ENCODE data around the gene UBE2D2. TPM values are rescaled to one million over a fixed set of nuclear protein-coding genes. Genes with fewer than 3 reads are reported as not detected.

The UBE2D2 gene
- total and polyA plus RNA-seq, 2 of the 13 experiments (the other 11 are each of a cell fraction or from before 2014, with no cell fraction given) = 79.1 to 109 TPM

DNA sequence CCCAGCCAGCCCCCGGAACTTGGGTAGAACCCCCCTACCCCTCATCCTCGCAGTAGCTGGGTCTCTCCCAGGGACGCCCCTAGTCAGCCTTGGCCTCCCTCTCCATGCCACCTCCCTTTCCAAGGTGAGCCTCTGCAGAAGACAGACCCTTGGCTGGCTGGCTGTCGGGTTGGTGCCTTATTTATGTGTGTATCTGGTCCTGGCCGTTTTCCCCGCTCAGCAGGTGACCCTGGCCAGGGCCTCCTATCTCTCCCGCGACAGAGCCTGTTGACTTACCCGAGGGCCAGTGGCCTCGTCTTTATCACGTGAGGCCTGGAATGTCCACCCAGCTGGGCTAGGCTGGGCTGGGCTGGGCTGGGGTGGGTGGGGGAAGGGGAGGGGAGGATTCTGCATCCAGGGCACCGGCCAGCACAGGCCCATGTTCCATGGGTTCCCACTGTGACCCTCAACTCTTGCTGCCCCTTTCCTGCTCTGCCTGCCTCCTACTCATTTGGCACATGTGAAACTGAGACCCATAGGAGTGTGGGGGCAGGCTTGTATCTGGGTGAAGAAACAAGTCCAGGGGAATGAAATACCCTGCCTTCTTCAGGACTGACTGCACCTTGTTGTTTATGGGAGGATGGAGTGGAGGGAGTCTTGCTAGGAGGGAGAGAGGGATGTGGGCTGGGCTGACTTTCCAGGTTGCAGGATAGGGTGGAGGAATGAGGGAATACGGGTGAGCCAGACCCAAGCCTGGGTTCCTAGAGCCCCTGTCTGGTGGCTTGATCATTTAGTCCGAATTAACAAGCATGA lies 90.1 kb downstream of the UBE2D2 start (continued):
- TF ChIP-seq RBM39 (IDR thresholded peaks at IDR 0.05; ENCODE audit: low read depth, low read length, poor library complexity, severe bottlenecking) = no peak
- TF ChIP-seq, protein P1, sequence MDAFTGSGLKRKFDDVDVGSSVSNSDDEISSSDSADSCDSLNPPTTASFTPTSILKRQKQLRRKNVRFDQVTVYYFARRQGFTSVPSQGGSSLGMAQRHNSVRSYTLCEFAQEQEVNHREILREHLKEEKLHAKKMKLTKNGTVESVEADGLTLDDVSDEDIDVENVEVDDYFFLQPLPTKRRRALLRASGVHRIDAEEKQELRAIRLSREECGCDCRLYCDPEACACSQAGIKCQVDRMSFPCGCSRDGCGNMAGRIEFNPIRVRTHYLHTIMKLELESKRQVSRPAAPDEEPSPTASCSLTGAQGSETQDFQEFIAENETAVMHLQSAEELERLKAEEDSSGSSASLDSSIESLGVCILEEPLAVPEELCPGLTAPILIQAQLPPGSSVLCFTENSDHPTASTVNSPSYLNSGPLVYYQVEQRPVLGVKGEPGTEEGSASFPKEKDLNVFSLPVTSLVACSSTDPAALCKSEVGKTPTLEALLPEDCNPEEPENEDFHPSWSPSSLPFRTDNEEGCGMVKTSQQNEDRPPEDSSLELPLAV (CRISPR knock-in tag; conservative IDR thresholded peaks at IDR 0.05; ENCODE audit: low read depth) = no peak
- peak; percentile 74 for TF ChIP-seq PHF21A (CRISPR knock-in tag; IDR thresholded peaks at IDR 0.05)
- TF ChIP-seq, protein P2, sequence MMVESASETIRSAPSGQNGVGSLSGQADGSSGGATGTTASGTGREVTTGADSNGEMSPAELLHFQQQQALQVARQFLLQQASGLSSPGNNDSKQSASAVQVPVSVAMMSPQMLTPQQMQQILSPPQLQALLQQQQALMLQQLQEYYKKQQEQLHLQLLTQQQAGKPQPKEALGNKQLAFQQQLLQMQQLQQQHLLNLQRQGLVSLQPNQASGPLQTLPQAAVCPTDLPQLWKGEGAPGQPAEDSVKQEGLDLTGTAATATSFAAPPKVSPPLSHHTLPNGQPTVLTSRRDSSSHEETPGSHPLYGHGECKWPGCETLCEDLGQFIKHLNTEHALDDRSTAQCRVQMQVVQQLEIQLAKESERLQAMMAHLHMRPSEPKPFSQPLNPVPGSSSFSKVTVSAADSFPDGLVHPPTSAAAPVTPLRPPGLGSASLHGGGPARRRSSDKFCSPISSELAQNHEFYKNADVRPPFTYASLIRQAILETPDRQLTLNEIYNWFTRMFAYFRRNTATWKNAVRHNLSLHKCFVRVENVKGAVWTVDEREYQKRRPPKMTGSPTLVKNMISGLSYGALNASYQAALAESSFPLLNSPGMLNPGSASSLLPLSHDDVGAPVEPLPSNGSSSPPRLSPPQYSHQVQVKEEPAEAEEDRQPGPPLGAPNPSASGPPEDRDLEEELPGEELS (CRISPR knock-in tag; IDR thresholded peaks at IDR 0.05) = peak; percentile 71
- TF ChIP-seq LCORL (IDR thresholded peaks at IDR 0.05) = no peak
- 0 out of 2 replicates have a peak, but pooled peaks have one; percentile 34 for TF ChIP-seq LCORL (CRISPR knock-in tag; IDR thresholded peaks at IDR 0.05)
- no peak for TF ChIP-seq RARG (CRISPR knock-in tag; IDR thresholded peaks at IDR 0.05; ENCODE audit: low read depth)
- TF ChIP-seq, protein P3, sequence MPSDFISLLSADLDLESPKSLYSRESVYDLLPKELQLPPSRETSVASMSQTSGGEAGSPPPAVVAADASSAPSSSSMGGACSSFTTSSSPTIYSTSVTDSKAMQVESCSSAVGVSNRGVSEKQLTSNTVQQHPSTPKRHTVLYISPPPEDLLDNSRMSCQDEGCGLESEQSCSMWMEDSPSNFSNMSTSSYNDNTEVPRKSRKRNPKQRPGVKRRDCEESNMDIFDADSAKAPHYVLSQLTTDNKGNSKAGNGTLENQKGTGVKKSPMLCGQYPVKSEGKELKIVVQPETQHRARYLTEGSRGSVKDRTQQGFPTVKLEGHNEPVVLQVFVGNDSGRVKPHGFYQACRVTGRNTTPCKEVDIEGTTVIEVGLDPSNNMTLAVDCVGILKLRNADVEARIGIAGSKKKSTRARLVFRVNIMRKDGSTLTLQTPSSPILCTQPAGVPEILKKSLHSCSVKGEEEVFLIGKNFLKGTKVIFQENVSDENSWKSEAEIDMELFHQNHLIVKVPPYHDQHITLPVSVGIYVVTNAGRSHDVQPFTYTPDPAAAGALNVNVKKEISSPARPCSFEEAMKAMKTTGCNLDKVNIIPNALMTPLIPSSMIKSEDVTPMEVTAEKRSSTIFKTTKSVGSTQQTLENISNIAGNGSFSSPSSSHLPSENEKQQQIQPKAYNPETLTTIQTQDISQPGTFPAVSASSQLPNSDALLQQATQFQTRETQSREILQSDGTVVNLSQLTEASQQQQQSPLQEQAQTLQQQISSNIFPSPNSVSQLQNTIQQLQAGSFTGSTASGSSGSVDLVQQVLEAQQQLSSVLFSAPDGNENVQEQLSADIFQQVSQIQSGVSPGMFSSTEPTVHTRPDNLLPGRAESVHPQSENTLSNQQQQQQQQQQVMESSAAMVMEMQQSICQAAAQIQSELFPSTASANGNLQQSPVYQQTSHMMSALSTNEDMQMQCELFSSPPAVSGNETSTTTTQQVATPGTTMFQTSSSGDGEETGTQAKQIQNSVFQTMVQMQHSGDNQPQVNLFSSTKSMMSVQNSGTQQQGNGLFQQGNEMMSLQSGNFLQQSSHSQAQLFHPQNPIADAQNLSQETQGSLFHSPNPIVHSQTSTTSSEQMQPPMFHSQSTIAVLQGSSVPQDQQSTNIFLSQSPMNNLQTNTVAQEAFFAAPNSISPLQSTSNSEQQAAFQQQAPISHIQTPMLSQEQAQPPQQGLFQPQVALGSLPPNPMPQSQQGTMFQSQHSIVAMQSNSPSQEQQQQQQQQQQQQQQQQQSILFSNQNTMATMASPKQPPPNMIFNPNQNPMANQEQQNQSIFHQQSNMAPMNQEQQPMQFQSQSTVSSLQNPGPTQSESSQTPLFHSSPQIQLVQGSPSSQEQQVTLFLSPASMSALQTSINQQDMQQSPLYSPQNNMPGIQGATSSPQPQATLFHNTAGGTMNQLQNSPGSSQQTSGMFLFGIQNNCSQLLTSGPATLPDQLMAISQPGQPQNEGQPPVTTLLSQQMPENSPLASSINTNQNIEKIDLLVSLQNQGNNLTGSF (CRISPR knock-in tag; IDR thresholded peaks at IDR 0.05) = no peak
- no peak for TF ChIP-seq THYN1 (CRISPR knock-in tag; IDR thresholded peaks at IDR 0.05; ENCODE audit: borderline replicate concordance, low read depth)
- no peak for TF ChIP-seq POLR2AphosphoS2 (IDR thresholded peaks at IDR 0.05; ENCODE audit: low read depth, low read length)
- no peak for TF ChIP-seq ZNF256 (CRISPR knock-in tag; conservative IDR thresholded peaks at IDR 0.05)
- no peak for TF ChIP-seq ERF (CRISPR knock-in tag; IDR thresholded peaks at IDR 0.05)
- no peak for TF ChIP-seq ZNF83 (CRISPR knock-in tag; IDR thresholded peaks at IDR 0.05; ENCODE audit: borderline replicate concordance)
- TF ChIP-seq, protein P4, sequence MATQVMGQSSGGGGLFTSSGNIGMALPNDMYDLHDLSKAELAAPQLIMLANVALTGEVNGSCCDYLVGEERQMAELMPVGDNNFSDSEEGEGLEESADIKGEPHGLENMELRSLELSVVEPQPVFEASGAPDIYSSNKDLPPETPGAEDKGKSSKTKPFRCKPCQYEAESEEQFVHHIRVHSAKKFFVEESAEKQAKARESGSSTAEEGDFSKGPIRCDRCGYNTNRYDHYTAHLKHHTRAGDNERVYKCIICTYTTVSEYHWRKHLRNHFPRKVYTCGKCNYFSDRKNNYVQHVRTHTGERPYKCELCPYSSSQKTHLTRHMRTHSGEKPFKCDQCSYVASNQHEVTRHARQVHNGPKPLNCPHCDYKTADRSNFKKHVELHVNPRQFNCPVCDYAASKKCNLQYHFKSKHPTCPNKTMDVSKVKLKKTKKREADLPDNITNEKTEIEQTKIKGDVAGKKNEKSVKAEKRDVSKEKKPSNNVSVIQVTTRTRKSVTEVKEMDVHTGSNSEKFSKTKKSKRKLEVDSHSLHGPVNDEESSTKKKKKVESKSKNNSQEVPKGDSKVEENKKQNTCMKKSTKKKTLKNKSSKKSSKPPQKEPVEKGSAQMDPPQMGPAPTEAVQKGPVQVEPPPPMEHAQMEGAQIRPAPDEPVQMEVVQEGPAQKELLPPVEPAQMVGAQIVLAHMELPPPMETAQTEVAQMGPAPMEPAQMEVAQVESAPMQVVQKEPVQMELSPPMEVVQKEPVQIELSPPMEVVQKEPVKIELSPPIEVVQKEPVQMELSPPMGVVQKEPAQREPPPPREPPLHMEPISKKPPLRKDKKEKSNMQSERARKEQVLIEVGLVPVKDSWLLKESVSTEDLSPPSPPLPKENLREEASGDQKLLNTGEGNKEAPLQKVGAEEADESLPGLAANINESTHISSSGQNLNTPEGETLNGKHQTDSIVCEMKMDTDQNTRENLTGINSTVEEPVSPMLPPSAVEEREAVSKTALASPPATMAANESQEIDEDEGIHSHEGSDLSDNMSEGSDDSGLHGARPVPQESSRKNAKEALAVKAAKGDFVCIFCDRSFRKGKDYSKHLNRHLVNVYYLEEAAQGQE (IDR thresholded peaks at IDR 0.05; ENCODE audit: borderline replicate concordance in 1 of 2, low read depth in 1 of 2, low read length in 2 of 2) = no peak
